IMR-90 (cell line): ENCODE results near the gene CPXM2. TPM values are rescaled to one million over a fixed set of nuclear protein-coding genes. Genes with fewer than 3 reads are reported as not detected.

Experiments used
- ATAC-seq: fragments of 200-7000 bp; cut with Tn5 transposase; 2 replicates; pipeline ENCODE4 v1.9.1; 2020; ENCODE audit warnings: low read depth, mild to moderate bottlenecking, moderate library complexity
- BruUV-seq: library from RNA; stranded (reverse); fragments of 400-500 nt; replicated peaks from 2 replicates; lab custom pipeline; 2021; lab: Mats Ljungman, UMichigan
- CTCF ChIA-PET: fragments of 300-600 bp; formaldehyde crosslinking; extraction: SDS; loops from one replicate; lab custom pipeline; 2021; ENCODE audit warnings: antibody characterized with exemption; lab: Yijun Ruan, JAX
- POLR2A ChIA-PET: fragments of 300-600 bp; sonication (Branson Sonifier 250); formaldehyde crosslinking; loops from one replicate; lab custom pipeline; 2022; ENCODE audit warnings: antibody characterized with exemption; ENCODE audit not compliant: unreplicated experiment; lab: Charles Lee
- DNase-seq: peaks from one replicate; pipeline ENCODE4 v3.0.0; 2013
- H2AFZ ChIP-seq: replicated peaks from 2 replicates; pipeline ENCODE3; 2013; ENCODE audit warnings: low read length, mild to moderate bottlenecking; ENCODE audit not compliant: poor library complexity
- H2AK5ac ChIP-seq: 2 replicates; pipeline ENCODE4 v1.6.1; 2013; ENCODE audit warnings: low read depth, low read length, inconsistent platforms
- H2AK9ac ChIP-seq: replicated peaks from 2 replicates; pipeline ENCODE3; 2013; ENCODE audit warnings: mild to moderate bottlenecking, low read depth, low read length, moderate library complexity; ENCODE audit not compliant: poor library complexity
- H2BK120ac ChIP-seq: 2 replicates; pipeline ENCODE4 v1.6.1; 2013; ENCODE audit warnings: low read depth, low read length, inconsistent platforms
- H2BK15ac ChIP-seq: 3 replicates; pipeline ENCODE4 v1.6.1; 2013; ENCODE audit warnings: low read depth, low read length, inconsistent platforms
- H2BK20ac ChIP-seq: 2 replicates; pipeline ENCODE4 v1.6.1; 2013; ENCODE audit warnings: low read depth, mild to moderate bottlenecking, inconsistent platforms, low read length, moderate library complexity
- H2BK5ac ChIP-seq: 2 replicates; pipeline ENCODE4 v1.6.1; 2013; ENCODE audit warnings: mild to moderate bottlenecking, low read depth, low read length, inconsistent platforms; ENCODE audit not compliant: poor library complexity, severe bottlenecking
- H3K14ac ChIP-seq: replicated peaks from 2 replicates; pipeline ENCODE4 v1.6.1; 2013; ENCODE audit warnings: low read depth, low read length, inconsistent platforms
- H3K18ac ChIP-seq: 2 replicates; pipeline ENCODE4 v1.6.1; 2013; ENCODE audit warnings: low read depth, low read length, control low read depth
- H3K23ac ChIP-seq: 2 replicates; pipeline ENCODE4 v1.6.1; 2013; ENCODE audit warnings: low read depth, low read length, inconsistent platforms
- H3K27ac ChIP-seq: 2 replicates; pipeline ENCODE4 v1.5.1; 2013; ENCODE audit warnings: mild to moderate bottlenecking, control low read depth, low read length; ENCODE audit not compliant: insufficient read depth
- H3K27me3 ChIP-seq: 2 replicates; pipeline ENCODE4 v1.6.1; 2013; ENCODE audit warnings: low read length; ENCODE audit not compliant: control insufficient read depth, insufficient read depth
- H3K36me3 ChIP-seq: 2 replicates; pipeline ENCODE4 v1.6.1; 2013; ENCODE audit warnings: low read length, mixed read lengths; ENCODE audit not compliant: control insufficient read depth, insufficient read depth
- H3K4ac ChIP-seq: 2 replicates; pipeline ENCODE4 v1.6.1; 2013; ENCODE audit warnings: low read depth, low read length, inconsistent platforms
- H3K4me1 ChIP-seq: 2 replicates; pipeline ENCODE4 v1.6.1; 2013; ENCODE audit warnings: low read length, mixed read lengths; ENCODE audit not compliant: control insufficient read depth, insufficient read depth
- H3K4me2 ChIP-seq: 2 replicates; pipeline ENCODE4 v1.6.1; 2013; ENCODE audit warnings: low read depth, mild to moderate bottlenecking, control low read depth, low read length, moderate library complexity
- H3K4me3 ChIP-seq: 2 replicates; pipeline ENCODE4 v1.5.1; 2013; ENCODE audit warnings: low read depth, mild to moderate bottlenecking, control low read depth, low read length, moderate library complexity; ENCODE audit not compliant: insufficient read depth
- H3K56ac ChIP-seq: 2 replicates; pipeline ENCODE4 v1.6.1; 2013; ENCODE audit warnings: low read length, inconsistent platforms; ENCODE audit not compliant: insufficient read depth; ENCODE audit errors: extremely low read depth
- H3K79me1 ChIP-seq, 2 experiments: 2 replicates each; pipeline ENCODE4 v1.6.1; 2013; ENCODE audit warnings: low read length in 2 of 2, inconsistent platforms in 1 of 2, low read depth in 1 of 2
- H3K9ac ChIP-seq: 2 replicates; pipeline ENCODE4 v1.6.1; 2013; ENCODE audit warnings: low read depth, low read length, control low read depth
- H3K9me1 ChIP-seq: 2 replicates; pipeline ENCODE4 v1.6.1; 2013; ENCODE audit warnings: low read length, inconsistent platforms; ENCODE audit not compliant: insufficient read depth
- H3K9me3 ChIP-seq: 2 replicates; pipeline ENCODE4 v1.6.1; 2013; ENCODE audit warnings: low read length; ENCODE audit not compliant: control insufficient read depth, insufficient read depth
- H4K20me1 ChIP-seq: 2 replicates; pipeline ENCODE4 v1.6.1; 2013; ENCODE audit warnings: low read length, inconsistent platforms; ENCODE audit not compliant: insufficient read depth
- H4K5ac ChIP-seq: 2 replicates; pipeline ENCODE4 v1.6.1; 2013; ENCODE audit warnings: mild to moderate bottlenecking, low read depth, low read length, control low read depth
- H4K8ac ChIP-seq, 2 experiments: 2 replicates each; pipeline ENCODE4 v1.6.1; 2013; ENCODE audit warnings: low read depth in 2 of 2, low read length in 2 of 2, control low read depth in 1 of 2, inconsistent platforms in 1 of 2
- H4K91ac ChIP-seq: 2 replicates; pipeline ENCODE4 v1.6.1; 2013; ENCODE audit warnings: low read depth, low read length, inconsistent platforms; ENCODE audit not compliant: insufficient read depth
- CHD1 ChIP-seq: IDR thresholded peaks from 2 replicates; pipeline ENCODE4 v1.6.1; 2012; ENCODE audit warnings: low read depth, low read length, improper control_type of control experiment
- MAZ ChIP-seq: IDR thresholded peaks from 2 replicates; pipeline ENCODE4 v1.6.1; 2012; ENCODE audit warnings: low read depth, mild to moderate bottlenecking, low read length, improper control_type of control experiment, moderate library complexity, borderline replicate concordance
- WGBS, 2 experiments: methylation state at CpG; one replicate each; pipeline versions ENCODE4 v1.1.5 to v1.1.7; 2013; ENCODE audit warnings: missing lambda C conversion rate in 2 of 2; ENCODE audit not compliant: insufficient read length in 1 of 2; ENCODE audit errors: extremely low coverage in 2 of 2; 5-methylcytosine and 5-hydroxymethylcytosine counted together
- dilution Hi-C: fragments of 300-500 bp; cut with HindIII; formaldehyde crosslinking; loops from one replicate; pipeline ENCODE4 v1.14.3; 2018; ENCODE audit warnings: low sequenced_read_pairs; ENCODE audit not compliant: unreplicated experiment
- in situ Hi-C: fragments of 300-500 bp; cut with MboI; formaldehyde crosslinking; loops from 3 replicates; pipeline ENCODE4 v1.14.3; 2019; ENCODE audit warnings: low sequenced_read_pairs, inconsistent platforms, mixed read lengths
- intact Hi-C: fragments of 100-400 bp; cut with micrococcal nuclease; formaldehyde crosslinking; loops from 2 replicates; pipeline ENCODE4 v1.10.0; 2022
- polyA plus RNA-seq, 3 experiments: library from polyadenylated mRNA; depleted of rRNA; stranded (reverse); fragments of >200 nt; gene quantifications; 2 replicates each; pipeline ENCODE4 v1.2.3, GENCODE V29; 2012; ENCODE audit warnings: low replicate concordance in 1 of 3
- total RNA-seq: library from RNA; depleted of rRNA; stranded (reverse); fragments of >200 nt; gene quantifications from 2 replicates; pipeline ENCODE4 v1.2.3, GENCODE V29; 2012
- TF ChIP-seq, protein P1 (sequence below): fragments of 150-350 bp; IDR thresholded peaks from 2 replicates; pipeline ENCODE4 v1.6.1; 2016; ENCODE audit warnings: low read depth, mild to moderate bottlenecking, low read length, moderate library complexity, borderline replicate concordance

CPXM2 gene
- total and polyA plus RNA-seq, 2 of the 4 experiments (the other 2 are of a cell fraction) = not detected

DNA sequence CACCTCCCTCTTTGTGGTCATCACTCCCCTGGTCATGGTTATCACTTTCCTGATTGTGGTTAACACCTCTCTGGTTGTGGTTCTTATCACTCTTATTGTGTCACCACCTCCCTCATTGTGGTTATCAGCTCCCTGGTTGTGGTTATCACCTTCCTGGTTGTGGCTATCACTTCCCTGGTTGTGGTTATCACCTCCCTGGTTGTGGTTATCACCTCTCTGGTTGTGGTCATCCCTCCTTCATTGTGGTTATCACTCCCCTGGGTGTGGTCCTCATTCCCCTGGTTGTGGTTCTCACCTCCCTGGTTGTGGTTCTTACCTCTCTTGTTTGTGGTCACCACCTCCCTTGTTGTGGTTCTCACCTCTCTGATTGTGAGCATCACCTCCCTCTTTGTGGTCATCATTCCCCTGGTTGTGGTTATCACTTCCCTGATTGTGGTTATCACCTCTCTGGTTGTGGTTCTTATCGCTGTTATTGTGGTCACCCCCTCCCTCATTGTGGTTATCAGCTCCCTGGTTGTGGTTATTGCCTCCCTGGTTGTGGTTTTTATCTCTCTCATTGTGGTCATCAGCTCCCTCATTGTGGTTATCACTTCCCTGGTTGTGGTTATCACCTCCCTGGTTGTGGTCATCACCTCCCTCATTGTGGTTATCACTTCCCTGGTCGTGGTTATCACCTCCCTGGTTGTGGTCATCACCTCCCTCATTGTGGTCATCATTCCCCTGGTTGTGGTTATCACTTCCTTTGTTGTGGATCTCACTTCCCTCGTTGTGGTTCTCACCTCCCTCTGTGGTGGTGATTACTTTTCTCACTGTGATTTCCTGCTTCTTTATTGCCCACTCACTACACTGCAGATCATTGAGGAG lies 118.7 kb downstream of the CPXM2 start:
- H3K4me1 ChIP-seq = no peaks in the 10 kb centered on the region
- H3K9me1 ChIP-seq = no peaks in the 10 kb centered on the region
- no peak overlapping the region for H3K4ac ChIP-seq
- no peak overlapping the region for H3K27ac ChIP-seq
- DNase-seq = no peak
- H2AK9ac ChIP-seq = no peak overlapping the region
- no peak overlapping the region for H2BK15ac ChIP-seq
- H2AFZ ChIP-seq = no peak overlapping the region
- dilution Hi-C loops (no loop called here), in situ Hi-C loops (no loop called here), intact Hi-C loops (no loop called here)
- no peak overlapping the region for H2BK20ac ChIP-seq
- TF ChIP-seq MAZ (no peak), CHD1 (no peak)
- TF ChIP-seq, protein P1, sequence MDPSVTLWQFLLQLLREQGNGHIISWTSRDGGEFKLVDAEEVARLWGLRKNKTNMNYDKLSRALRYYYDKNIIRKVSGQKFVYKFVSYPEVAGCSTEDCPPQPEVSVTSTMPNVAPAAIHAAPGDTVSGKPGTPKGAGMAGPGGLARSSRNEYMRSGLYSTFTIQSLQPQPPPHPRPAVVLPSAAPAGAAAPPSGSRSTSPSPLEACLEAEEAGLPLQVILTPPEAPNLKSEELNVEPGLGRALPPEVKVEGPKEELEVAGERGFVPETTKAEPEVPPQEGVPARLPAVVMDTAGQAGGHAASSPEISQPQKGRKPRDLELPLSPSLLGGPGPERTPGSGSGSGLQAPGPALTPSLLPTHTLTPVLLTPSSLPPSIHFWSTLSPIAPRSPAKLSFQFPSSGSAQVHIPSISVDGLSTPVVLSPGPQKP = no peak
- CTCF ChIA-PET = no interaction called here
- no peak overlapping the region for H3K4me3 ChIP-seq
- no peak overlapping the region for H4K8ac ChIP-seq
- no CpG with 5 or more reads among the region's 3 CpGs for WGBS, 2 experiments
- H2AK5ac ChIP-seq = no peak overlapping the region
- no peak overlapping the region for H3K14ac ChIP-seq
- no peak overlapping the region for H4K5ac ChIP-seq
- H3K18ac ChIP-seq = no peak overlapping the region
- peaks cover 42% of the 10 kb centered on the region for H3K9me3 ChIP-seq
- no peak for ATAC-seq
- BruUV-seq = no TSS peak
- no peaks in the 10 kb centered on the region for H4K20me1 ChIP-seq
- no peak overlapping the region for H4K91ac ChIP-seq
- H3K79me1 ChIP-seq = no peaks in the 10 kb centered on the region
- H3K56ac ChIP-seq = no peak overlapping the region
- H3K23ac ChIP-seq = no peak overlapping the region
- no peak overlapping the region for H2BK5ac ChIP-seq
- no peaks in the 10 kb centered on the region for H3K27me3 ChIP-seq
- no peak overlapping the region for H2BK120ac ChIP-seq
- POLR2A ChIA-PET = no interaction called here
- H3K4me2 ChIP-seq = no peak overlapping the region
- no peaks in the 10 kb centered on the region for H3K36me3 ChIP-seq
- H3K9ac ChIP-seq = no peak overlapping the region
